Stimulated activated naive CD8-positive, alpha-beta T cell treated with anti-CD3 and anti-CD28 coated beads, Interleukin-15, Interleukin-2, amounts not matched to agents 100 ng/mL and 50 ng/mL, for 24 hours (primary cell): ENCODE data around the gene B4GALT1.
"Not testable (repeated sequence)": the region's sequence is repeated elsewhere in the genome, so short reads cannot be mapped to it uniquely, and the experiment has no call there.

Source experiments
- H3K27ac Mint-ChIP-seq: one replicate; pipeline ENCODE4 v1.8.0; 2021; ENCODE audit warnings: mild to moderate bottlenecking, mixed read lengths
- H3K27me3 Mint-ChIP-seq: one replicate; pipeline ENCODE4 v1.8.0; 2021; ENCODE audit warnings: mixed read lengths
- H3K36me3 Mint-ChIP-seq: one replicate; pipeline ENCODE4 v1.8.0; 2021; ENCODE audit warnings: low read depth, mixed read lengths
- H3K4me1 Mint-ChIP-seq: one replicate; pipeline ENCODE4 v1.8.0; 2021; ENCODE audit warnings: low read depth, mixed read lengths
- H3K4me3 Mint-ChIP-seq: one replicate; pipeline ENCODE4 v1.8.0; 2021; ENCODE audit warnings: mild to moderate bottlenecking, mixed read lengths
- H3K9me3 Mint-ChIP-seq: one replicate; pipeline ENCODE4 v1.8.0; 2021; ENCODE audit warnings: mixed read lengths

B4GALT1 gene

DNA sequence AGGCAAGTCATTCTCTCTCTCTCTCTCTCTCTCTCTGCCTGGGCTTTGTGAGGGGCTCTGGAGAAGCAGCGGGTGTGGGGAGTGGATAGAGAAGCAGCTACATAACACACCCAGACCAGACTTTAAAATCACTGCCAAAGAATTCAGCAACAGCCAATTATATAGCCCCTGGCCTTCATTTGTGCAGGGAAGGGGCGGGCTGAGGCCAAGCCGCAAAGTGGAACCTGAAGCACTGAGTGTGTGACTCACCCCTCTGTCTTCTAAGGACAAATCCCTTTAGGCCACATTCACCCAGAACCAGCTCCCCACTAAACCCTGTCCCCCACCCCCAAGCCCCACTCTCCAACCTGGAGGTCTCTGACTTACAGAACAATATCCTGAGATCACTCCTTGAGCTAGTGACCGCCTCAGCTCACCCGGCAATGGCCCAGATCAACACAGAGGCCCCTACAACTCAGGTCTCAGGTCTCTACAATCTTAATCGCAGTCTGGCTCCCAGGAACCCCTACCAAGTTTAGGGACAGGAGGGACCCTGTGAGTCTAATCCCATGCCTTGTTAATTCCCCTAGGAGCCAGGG lies 6.0 kb downstream of the B4GALT1 start:
- Mint-ChIP-seq H3K9me3 (no peaks in the 10 kb centered on the region), H3K36me3 (peaks cover 16% of the 10 kb centered on the region), H3K27ac (peak overlapping the region; percentile 98), H3K4me1 (peaks cover 94% of the 10 kb centered on the region), H3K27me3 (no peaks in the 10 kb centered on the region), H3K4me3 (peak overlapping the region; percentile 70)

DNA sequence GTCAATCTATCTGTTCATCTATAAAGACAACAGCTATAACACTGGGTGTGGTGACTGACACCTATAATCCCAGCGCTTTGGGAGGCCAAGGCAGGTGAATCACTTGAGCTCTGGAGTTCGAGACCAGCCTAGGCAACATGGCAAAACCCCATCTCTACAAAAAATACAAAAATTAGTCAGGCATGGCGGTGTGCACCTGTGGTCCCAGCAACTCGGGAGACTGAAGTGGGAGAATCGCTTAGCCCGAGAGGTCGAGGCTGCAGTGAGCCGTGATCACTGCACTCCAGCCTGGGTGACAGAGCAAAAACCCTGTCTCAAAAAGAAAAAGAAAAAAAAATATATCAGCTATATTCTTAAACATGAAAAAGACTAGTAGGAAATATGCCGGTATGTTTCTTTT lies 6.7 kb downstream of the B4GALT1 start:
- H3K9me3 Mint-ChIP-seq, H3K27me3 Mint-ChIP-seq: not testable (repeated sequence)
- Mint-ChIP-seq H3K36me3 (peaks cover 13% of the 10 kb centered on the region), H3K27ac (peak overlapping the region; percentile 98), H3K4me1 (peaks cover 99% of the 10 kb centered on the region), H3K4me3 (peak overlapping the region; percentile 70)

DNA sequence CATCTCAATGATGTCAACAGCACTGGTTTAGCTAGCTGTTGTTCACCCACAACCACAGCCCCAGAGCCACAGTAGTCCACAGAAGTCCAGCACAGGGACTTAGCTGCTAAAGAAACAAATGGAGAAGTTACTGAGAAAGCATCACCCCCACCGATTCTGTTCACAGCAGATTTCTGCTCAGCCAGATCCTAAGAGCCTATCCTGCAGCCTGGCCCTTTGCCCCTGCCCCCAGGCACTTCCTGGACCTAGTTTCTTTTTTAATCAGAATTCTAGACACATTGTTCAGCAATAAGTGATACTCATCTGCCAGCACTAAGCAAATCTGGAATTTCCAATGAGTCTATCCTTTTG lies 7.4 kb downstream of the B4GALT1 start:
- no peaks in the 10 kb centered on the region for H3K9me3 Mint-ChIP-seq
- H3K36me3 Mint-ChIP-seq = peaks cover 15% of the 10 kb centered on the region
- H3K4me1 Mint-ChIP-seq = peaks cover 100% of the 10 kb centered on the region
- H3K27ac Mint-ChIP-seq = peak overlapping the region; percentile 98
- H3K4me3 Mint-ChIP-seq = peak overlapping the region; percentile 70
- no peaks in the 10 kb centered on the region for H3K27me3 Mint-ChIP-seq

DNA sequence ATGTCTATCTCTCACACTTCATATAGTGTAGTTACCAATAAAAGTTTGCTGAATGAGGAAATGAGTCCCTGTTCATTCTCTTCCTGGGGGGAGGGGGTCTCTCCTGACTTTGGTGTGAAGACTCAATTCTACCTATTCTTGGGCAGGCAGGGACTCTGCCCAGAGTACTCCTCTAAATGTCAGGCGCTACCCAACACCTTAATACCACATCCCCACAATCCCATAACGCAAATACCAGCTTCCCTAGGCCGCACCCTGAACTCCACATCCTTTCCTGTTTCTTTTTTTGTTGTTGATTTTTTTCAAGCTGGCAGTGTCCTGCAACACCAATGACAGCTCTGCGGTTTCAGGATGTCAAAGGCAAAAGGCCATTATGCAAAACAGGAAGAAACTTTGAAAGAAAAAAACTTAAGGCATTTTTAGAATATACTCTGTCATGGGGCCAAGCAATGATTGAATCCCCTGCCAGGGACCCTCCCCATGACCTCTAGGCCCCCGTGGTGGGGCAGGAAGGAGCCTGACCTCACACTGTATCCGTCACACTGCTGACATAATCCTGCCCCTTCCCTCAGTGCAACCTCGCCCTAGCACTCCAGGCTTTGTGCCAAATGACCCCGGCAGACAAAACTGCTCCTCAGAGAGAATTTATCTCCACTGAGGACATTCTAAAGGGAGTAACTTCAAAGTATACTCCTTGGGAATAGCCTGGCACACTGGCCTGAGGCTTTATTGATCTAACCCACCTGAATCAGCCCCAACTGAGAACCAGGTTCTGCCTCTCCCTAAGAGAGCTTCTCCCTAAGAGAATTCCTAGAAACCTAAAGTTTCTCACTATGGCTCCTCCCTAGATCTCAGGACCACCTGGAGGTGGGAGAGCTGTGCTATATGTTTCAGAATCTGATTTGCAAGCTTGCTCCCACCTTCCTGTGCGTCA lies 8.0 kb downstream of the B4GALT1 start:
- H3K4me1 Mint-ChIP-seq = peaks cover 100% of the 10 kb centered on the region
- H3K27ac Mint-ChIP-seq = peak overlapping the region; percentile 98
- peaks cover 16% of the 10 kb centered on the region for H3K36me3 Mint-ChIP-seq
- H3K27me3 Mint-ChIP-seq = no peaks in the 10 kb centered on the region
- peak overlapping the region; percentile 70 for H3K4me3 Mint-ChIP-seq
- no peaks in the 10 kb centered on the region for H3K9me3 Mint-ChIP-seq

DNA sequence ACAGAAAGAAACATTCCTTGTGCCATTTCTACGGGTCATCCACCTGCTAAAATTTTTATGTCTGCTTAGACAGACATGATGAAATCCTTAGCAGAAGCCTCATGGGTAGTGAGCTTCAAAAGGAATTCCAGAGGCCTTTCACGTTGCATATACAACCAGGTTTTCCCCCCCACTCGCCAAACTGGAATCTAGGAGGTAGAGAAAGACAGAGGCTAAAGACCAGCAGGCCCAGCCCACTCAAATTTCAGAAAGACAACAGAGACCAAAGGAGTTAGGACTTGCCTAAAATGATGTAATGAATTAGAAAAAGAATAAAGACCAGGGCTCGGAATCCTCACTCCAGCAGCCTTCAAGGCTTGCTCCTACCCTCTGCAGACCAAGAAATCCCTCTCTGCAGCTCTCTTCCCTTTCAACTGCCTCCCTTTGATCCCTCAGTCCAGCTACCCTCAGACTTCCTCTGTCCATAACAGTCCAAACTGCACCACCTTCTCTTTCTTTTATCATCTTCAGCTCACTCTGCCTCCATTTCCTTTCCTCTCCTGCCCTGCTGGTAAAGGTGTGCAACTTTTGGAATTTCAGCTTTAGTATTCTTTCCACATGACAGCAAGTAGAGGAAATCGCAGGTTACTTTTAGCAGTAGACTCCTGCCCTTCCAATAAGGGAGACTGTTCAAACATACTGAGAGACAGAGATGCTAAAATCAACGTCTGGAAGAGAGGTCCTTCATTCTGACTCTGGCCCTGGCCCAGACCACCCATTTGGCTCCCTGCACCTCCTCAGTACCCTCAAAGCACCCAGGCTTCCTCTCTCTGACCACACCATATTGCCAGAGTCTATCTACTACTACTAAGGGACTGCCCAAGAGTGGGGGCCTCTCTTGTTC lies 8.9 kb downstream of the B4GALT1 start:
- Mint-ChIP-seq H3K4me3 (peak overlapping the region; percentile 70), H3K9me3 (no peaks in the 10 kb centered on the region), H3K27me3 (no peaks in the 10 kb centered on the region), H3K4me1 (peaks cover 100% of the 10 kb centered on the region), H3K27ac (peak overlapping the region; percentile 98), H3K36me3 (peaks cover 17% of the 10 kb centered on the region)

DNA sequence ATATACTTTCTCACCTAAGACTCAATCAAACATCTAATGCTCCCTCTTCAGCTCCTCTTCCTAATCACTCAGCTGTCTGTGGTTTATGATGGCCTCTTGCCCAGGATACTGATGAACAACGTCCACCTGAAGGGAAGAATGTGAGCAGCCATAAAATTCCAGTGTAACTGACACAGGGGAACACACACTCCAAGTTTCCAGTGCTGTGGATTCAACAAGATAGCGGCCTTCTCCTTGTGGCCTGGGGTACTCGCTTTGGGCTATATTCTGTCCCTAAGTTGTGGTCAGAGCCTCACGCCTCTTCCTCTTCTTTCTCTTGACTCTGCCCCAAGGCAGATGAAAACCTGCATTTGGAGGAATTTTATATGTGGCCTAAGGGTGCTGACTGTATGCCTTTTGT lies 11.7 kb downstream of the B4GALT1 start:
- peak overlapping the region; percentile 43 for H3K27ac Mint-ChIP-seq
- H3K36me3 Mint-ChIP-seq = peaks cover 17% of the 10 kb centered on the region
- no peak overlapping the region for H3K4me3 Mint-ChIP-seq
- no peaks in the 10 kb centered on the region for H3K27me3 Mint-ChIP-seq
- H3K9me3 Mint-ChIP-seq = no peaks in the 10 kb centered on the region
- peaks cover 100% of the 10 kb centered on the region for H3K4me1 Mint-ChIP-seq

DNA sequence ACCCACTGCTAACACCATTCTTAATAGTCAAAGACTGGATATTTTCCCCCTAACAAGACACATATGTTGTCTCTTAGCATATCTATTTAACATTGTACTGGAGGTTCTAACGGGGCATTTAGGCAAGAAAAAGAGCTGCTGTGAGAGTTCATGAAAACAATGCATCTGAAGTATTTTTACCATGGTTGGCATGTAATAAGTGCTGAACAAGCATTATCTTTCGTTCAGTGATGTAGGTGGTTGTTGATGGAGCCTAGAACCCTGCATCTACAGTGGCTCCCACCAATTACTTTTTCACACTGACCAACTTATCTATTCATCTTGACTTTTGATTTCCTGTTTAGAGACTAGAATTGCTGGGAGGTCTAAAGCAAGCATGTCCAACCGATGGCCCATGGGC lies 12.8 kb downstream of the B4GALT1 start:
- peaks cover 92% of the 10 kb centered on the region for H3K4me1 Mint-ChIP-seq
- H3K27me3 Mint-ChIP-seq = no peaks in the 10 kb centered on the region
- no peaks in the 10 kb centered on the region for H3K9me3 Mint-ChIP-seq
- H3K36me3 Mint-ChIP-seq = peaks cover 17% of the 10 kb centered on the region
- peak overlapping the region; percentile 26 for H3K27ac Mint-ChIP-seq
- no peak overlapping the region for H3K4me3 Mint-ChIP-seq

DNA sequence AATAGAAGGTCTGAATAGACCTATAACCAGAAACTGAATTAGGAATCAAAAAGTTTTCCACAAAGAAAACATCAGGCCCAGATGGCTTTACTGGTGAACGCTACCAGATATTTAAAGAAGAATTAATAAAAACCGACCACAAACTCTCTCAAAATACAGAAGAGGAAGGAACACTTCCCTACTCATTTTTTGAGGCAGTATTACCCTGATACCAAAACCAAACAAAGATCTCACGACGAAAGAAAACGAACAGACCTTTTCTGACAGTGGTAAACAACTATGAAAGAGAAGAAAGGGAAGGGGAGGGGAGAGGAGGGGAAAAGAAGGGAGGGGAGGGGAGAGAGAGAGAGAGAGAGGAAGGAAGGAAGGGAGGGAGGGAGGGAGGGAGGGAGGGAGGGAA lies 13.5 kb downstream of the B4GALT1 start:
- H3K27me3 Mint-ChIP-seq = no peaks in the 10 kb centered on the region
- peaks cover 90% of the 10 kb centered on the region for H3K4me1 Mint-ChIP-seq
- H3K27ac Mint-ChIP-seq = peak overlapping the region; percentile 90

DNA sequence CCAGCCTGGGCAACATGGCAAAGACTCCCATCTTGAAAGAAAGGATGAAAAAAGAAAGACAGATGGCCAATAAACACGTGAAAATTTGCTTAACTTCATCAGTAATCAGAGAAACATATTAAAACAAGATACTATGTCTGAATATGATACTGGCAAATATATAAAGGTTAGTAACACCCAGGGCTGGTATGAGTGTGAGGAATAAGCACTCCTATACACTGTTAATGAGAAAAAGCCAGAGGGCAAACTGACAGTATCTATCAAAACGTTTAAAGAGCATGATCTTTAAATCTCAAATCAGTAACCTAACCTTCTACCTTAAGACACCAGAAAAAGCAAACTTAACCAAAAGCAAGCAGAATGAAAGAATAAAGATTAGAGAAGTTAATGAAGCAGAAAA lies 14.1 kb downstream of the B4GALT1 start:
- Mint-ChIP-seq H3K27ac (peak overlapping the region; percentile 90), H3K4me1 (peaks cover 90% of the 10 kb centered on the region), H3K4me3 (no peak overlapping the region), H3K36me3 (peaks cover 17% of the 10 kb centered on the region), H3K27me3 (no peaks in the 10 kb centered on the region), H3K9me3 (no peaks in the 10 kb centered on the region)

More for the DNA sequence above, 13.5 kb downstream of the B4GALT1 start:
- Mint-ChIP-seq H3K4me3 (peak overlapping the region; percentile 39), H3K36me3 (peaks cover 17% of the 10 kb centered on the region), H3K9me3 (no peaks in the 10 kb centered on the region)

DNA sequence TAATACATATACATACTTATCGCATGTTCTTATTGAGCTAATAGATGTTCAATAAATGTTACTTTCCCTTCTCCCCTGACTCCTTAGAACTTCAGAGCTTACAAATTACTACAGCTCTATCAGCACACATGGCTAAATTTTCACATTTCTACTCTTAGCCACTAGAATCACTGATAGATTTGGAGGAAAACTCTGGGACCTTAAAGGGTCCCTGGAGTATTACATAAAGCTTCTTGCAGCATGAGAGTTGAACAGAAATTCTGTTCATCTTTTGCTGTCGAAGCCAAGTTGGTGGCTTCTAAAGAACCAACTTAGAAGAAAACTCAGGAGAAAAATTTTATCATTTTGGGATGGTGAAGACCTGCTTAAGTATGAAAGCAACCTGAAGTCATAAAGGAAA lies 15.5 kb downstream of the B4GALT1 start:
- peak overlapping the region; percentile 63 for H3K27ac Mint-ChIP-seq
- no peaks in the 10 kb centered on the region for H3K27me3 Mint-ChIP-seq
- peaks cover 87% of the 10 kb centered on the region for H3K4me1 Mint-ChIP-seq
- H3K4me3 Mint-ChIP-seq = no peak overlapping the region
- no peaks in the 10 kb centered on the region for H3K9me3 Mint-ChIP-seq
- peaks cover 27% of the 10 kb centered on the region for H3K36me3 Mint-ChIP-seq

DNA sequence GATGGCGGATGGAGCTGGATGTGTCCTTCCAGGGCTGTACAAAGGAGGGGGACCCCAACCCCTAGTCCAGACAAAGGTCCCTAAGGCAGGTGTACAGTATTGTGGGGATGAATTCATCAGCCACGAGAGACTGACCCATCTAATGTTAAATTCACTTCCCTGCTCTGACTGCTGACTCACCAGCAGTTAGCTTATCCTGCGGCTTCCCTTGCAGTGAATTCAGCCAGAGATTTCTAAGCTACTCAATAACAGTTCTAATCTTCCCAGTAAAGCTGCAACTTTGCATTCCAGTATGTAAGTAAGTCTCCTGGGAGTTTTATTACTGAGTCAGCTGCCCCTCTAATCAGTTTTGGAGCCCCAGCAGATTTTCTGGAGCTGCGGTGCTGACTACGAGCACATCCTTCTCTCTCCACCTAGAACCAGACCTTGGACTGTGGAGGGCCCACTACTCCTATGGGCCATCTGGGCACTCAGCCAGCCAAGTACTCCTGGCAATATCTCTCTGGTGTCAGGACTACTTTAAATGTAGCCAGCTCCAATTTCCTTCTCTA lies 16.1 kb downstream of the B4GALT1 start:
- no peaks in the 10 kb centered on the region for H3K27me3 Mint-ChIP-seq
- H3K4me3 Mint-ChIP-seq = no peak overlapping the region
- peaks cover 87% of the 10 kb centered on the region for H3K4me1 Mint-ChIP-seq
- peaks cover 32% of the 10 kb centered on the region for H3K36me3 Mint-ChIP-seq
- no peaks in the 10 kb centered on the region for H3K9me3 Mint-ChIP-seq
- peak overlapping the region; percentile 6 for H3K27ac Mint-ChIP-seq

DNA sequence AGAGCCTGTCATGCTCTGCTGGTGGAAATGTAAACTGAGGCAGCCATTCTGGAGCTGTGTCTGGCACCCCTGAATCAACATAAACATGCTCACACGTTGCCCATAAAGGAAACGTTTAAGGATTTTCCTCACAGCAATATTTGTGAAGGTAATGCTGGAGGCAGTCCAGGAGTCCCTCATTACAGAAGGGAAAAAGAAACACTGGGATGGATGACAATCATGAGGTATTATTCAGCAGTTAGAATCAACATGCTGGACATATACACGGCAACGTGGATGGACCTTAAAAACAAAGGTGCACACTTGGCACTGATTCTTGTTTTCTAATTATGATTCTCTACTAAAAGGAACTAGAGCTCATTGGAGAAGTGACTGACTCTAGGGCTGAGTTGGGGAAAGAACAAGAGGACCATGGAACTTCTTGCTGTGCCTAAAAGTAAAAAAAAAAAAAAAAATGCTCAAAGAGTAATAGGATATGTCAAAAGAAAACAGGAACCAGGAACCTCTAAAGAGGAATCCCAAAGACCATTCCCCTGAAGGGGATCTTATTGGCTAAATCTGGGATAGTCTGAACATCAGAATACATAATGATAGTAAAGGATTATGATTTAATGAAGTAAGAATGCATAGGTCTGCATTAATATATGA lies 18.6 kb downstream of the B4GALT1 start:
- Mint-ChIP-seq H3K36me3 (peaks cover 15% of the 10 kb centered on the region), H3K4me1 (peaks cover 87% of the 10 kb centered on the region), H3K27me3 (no peaks in the 10 kb centered on the region), H3K27ac (no peak overlapping the region), H3K9me3 (no peaks in the 10 kb centered on the region), H3K4me3 (no peak overlapping the region)

DNA sequence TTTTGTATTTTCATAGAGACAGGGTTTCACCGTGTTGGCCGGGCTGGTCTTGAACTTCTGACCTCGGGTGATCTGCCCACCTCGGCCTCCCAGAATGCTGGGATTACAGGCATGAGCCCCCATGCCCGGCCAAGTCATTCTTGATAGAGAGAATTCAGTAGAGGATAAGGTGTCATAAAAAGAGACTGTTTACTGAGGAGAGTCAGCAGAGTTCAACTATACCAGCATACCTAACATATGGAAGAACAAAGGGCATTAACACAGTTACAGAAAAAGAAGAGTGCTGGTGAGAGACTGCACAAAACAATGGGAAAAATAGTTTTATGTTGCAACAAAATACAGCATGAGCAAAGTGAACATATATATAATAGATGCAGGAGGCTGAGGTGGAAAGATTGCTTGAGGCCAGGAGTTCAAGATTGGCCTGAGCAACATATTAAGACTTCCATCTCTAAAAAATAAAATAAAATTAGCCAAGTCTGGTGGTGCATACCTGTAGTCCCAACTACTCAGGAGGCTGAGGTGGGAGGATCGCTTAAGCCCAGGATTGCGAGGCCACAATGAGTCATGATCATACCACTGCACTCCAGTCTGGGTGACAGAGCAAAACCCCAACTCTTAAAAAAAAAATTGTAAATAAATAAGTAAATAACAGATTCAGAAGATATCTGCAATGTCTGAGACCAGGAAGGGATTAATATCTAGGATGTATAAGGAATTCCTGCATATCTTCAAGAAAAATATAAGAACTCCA lies 19.5 kb downstream of the B4GALT1 start:
- Mint-ChIP-seq H3K36me3 (peaks cover 15% of the 10 kb centered on the region), H3K27ac (peak overlapping the region; percentile 26), H3K27me3 (no peaks in the 10 kb centered on the region), H3K4me1 (peaks cover 85% of the 10 kb centered on the region), H3K9me3 (no peaks in the 10 kb centered on the region), H3K4me3 (no peak overlapping the region)

DNA sequence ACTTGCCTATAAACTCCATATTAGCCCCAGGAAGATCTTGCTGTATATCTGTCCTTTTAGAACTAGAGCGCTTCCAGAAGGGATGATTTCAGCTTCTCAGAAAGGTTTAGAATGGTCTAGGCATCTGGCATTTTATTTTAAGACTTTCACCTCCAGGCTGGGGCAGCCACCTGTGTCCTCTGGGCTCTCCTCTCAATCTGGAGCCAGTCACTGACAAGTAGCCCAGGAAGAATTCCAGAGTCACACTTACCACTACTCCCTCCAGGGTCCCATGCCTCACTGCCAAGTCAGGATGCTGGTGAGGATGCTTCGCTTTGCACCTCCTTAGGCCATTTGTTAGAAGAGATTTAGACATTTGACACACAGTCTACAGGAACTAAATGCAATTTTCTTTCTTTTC lies 20.8 kb downstream of the B4GALT1 start:
- no peak overlapping the region for H3K27ac Mint-ChIP-seq
- H3K4me1 Mint-ChIP-seq = peaks cover 85% of the 10 kb centered on the region
- peaks cover 25% of the 10 kb centered on the region for H3K36me3 Mint-ChIP-seq

More for the DNA sequence above, 20.8 kb downstream of the B4GALT1 start:
- Mint-ChIP-seq H3K27me3 (no peaks in the 10 kb centered on the region), H3K9me3 (no peaks in the 10 kb centered on the region), H3K4me3 (no peak overlapping the region)
